ENCODE results near the gene DCAF11.
"Not testable (repeated sequence)": the region's sequence is repeated elsewhere in the genome, so short reads cannot be mapped to it uniquely, and the experiment has no call there.

Gene DCAF11

GRCh38 chr14:24098229-24098926 lies 16.2 kb upstream of the DCAF11 start:
- no peak for DNase-seq

- no peak for DNase-seq
Measured at GRCh38 chr14:24098927-24099813, 15.4 kb upstream of the DCAF11 start.

- no peak for DNase-seq
Measured at GRCh38 chr14:24100197-24100981, 14.2 kb upstream of the DCAF11 start.

- no peak for DNase-seq
Measured at GRCh38 chr14:24100982-24101494, 13.5 kb upstream of the DCAF11 start.

GRCh38 chr14:24102357-24103048 lies 12.1 kb upstream of the DCAF11 start:
- no peak for DNase-seq

GRCh38 chr14:24103451-24103850 lies 11.1 kb upstream of the DCAF11 start:
- DNase-seq = no peak

- DNase-seq = not testable (repeated sequence)
Measured at GRCh38 chr14:24105609-24106239, 8.9 kb upstream of the DCAF11 start.

GRCh38 chr14:24106672-24107271 lies 7.8 kb upstream of the DCAF11 start:
- DNase-seq = no peak

GRCh38 chr14:24108336-24108874 lies 6.2 kb upstream of the DCAF11 start:
- DNase-seq = no peak

- DNase-seq = no peak
Measured at GRCh38 chr14:24110060-24110459, 4.5 kb upstream of the DCAF11 start.

- no peak for DNase-seq
Measured at GRCh38 chr14:24110523-24110922, 4.1 kb upstream of the DCAF11 start.

- DNase-seq = no peak
Measured at GRCh38 chr14:24113379-24113800, 1.2 kb upstream of the DCAF11 start.

GRCh38 chr14:24113801-24114531 lies 611 bp upstream of the DCAF11 start:
- peak; percentile 86 for DNase-seq

GRCh38 chr14:24115422-24116127 lies 998 bp downstream of the DCAF11 start:
- no peak for DNase-seq

- no peak for DNase-seq
Measured at GRCh38 chr14:24116128-24116814, 1.7 kb downstream of the DCAF11 start.

- no peak for DNase-seq
Measured at GRCh38 chr14:24117179-24117578, 2.6 kb downstream of the DCAF11 start.

GRCh38 chr14:24119691-24120090 lies 5.1 kb downstream of the DCAF11 start:
- no peak for DNase-seq

GRCh38 chr14:24121210-24121609 lies 6.6 kb downstream of the DCAF11 start:
- no peak for DNase-seq

GRCh38 chr14:24122416-24122815 lies 7.8 kb downstream of the DCAF11 start:
- no peak for DNase-seq

Data from NCI-H1417 treated with DMSO at 0.1 percent for 48 hours (cell line).